ENCODE results near the gene ZCCHC24.

ZCCHC24 gene

GRCh38 chr10:79436850-79437103 is 8.6 kb downstream of the ZCCHC24 start:
- peak overlapping the region; percentile 0 for H4K8ac ChIP-seq (ENCODE audit: low read length)
- no peak overlapping the region for H3K27ac ChIP-seq (ENCODE audit: low read length, poor library complexity, severe bottlenecking)
- peaks cover 62 to 67% of the 10 kb centered on the region in 2 experiments for H3K36me3 ChIP-seq (ENCODE audit: control insufficient read depth in 1 of 2, insufficient read depth in 2 of 2, low read depth in 1 of 2, low read length in 2 of 2)
- no peak overlapping the region for H3K14ac ChIP-seq (ENCODE audit: low read length in 2 of 2)
- H3K4me1 ChIP-seq (ENCODE audit: control insufficient read depth, insufficient read depth, low read depth, low read length) = peaks cover 65% of the 10 kb centered on the region
- H2BK5ac ChIP-seq (ENCODE audit: low read depth, low read length, poor library complexity, severe bottlenecking) = no peak overlapping the region
- H3K4me3 ChIP-seq (ENCODE audit: insufficient read depth in 1 of 2, low read depth in 1 of 2, low read length in 2 of 2) = no peak overlapping the region
- WGBS = 71% methylated on average over 2 of the region's 2 CpGs
- H3K4ac ChIP-seq (ENCODE audit: low read depth in 1 of 2, low read length in 2 of 2) = no peak overlapping the region
- peak overlapping the region; percentile 75 for H3K9ac ChIP-seq (ENCODE audit: low read length)
- H2BK15ac ChIP-seq (ENCODE audit: low read depth, poor library complexity, severe bottlenecking) = no peak overlapping the region
- H3K27me3 ChIP-seq (ENCODE audit: control insufficient read depth in 1 of 2, insufficient read depth in 1 of 2, low read length in 2 of 2) = no peaks in the 10 kb centered on the region
- H3K9me3 ChIP-seq (ENCODE audit: control insufficient read depth, low read length) = no peaks in the 10 kb centered on the region
- H2AFZ ChIP-seq (ENCODE audit: low read depth, low read length) = no peak overlapping the region
- no peak overlapping the region for H2BK120ac ChIP-seq (ENCODE audit: low read depth, low read length)
- H2AK5ac ChIP-seq (ENCODE audit: low read length, severe bottlenecking) = no peak overlapping the region
- H3K18ac ChIP-seq (ENCODE audit: low read depth in 1 of 2, low read length in 2 of 2) = no peak overlapping the region
- no peak overlapping the region for H2BK12ac ChIP-seq (ENCODE audit: low read length in 2 of 2)
- H4K91ac ChIP-seq (ENCODE audit: low read length) = peak overlapping the region; percentile 31
- DNase-seq = no peak
- H3K79me1 ChIP-seq (replicated peaks; ENCODE audit: low read length, poor library complexity, severe bottlenecking) = peaks cover 44% of the 10 kb centered on the region
- H3K4me2 ChIP-seq (ENCODE audit: low read length, poor library complexity, severe bottlenecking) = no peak overlapping the region
- H3K23ac ChIP-seq (ENCODE audit: low read length in 2 of 2) = peak overlapping the region in 1 of 2 experiments; percentile 10

GRCh38 chr10:79436066-79436849 is 9.2 kb downstream of the ZCCHC24 start:
- Histone ChIP-seq H2BK120ac (ENCODE audit: low read depth, low read length) (no peak overlapping the region), H3K36me3 (ENCODE audit: control insufficient read depth in 1 of 2, insufficient read depth in 2 of 2, low read depth in 1 of 2, low read length in 2 of 2) (peaks cover 66 to 67% of the 10 kb centered on the region in 2 experiments), H3K4me2 (ENCODE audit: low read length, poor library complexity, severe bottlenecking) (no peak overlapping the region), H3K4me1 (ENCODE audit: control insufficient read depth, insufficient read depth, low read depth, low read length) (peaks cover 67% of the 10 kb centered on the region), H3K4ac (ENCODE audit: low read depth in 1 of 2, low read length in 2 of 2) (peak overlapping the region; percentile 35 to 77), H3K27ac (ENCODE audit: low read length, poor library complexity, severe bottlenecking) (peak overlapping the region; percentile 73), H3K9ac (ENCODE audit: low read length) (peak overlapping the region; percentile 75), H3K9me3 (ENCODE audit: control insufficient read depth, low read length) (no peaks in the 10 kb centered on the region), H4K91ac (ENCODE audit: low read length) (peak overlapping the region; percentile 89), H3K14ac (ENCODE audit: low read length in 2 of 2) (peak overlapping the region in 1 of 2 experiments; percentile 88), H3K79me1 (replicated peaks; ENCODE audit: low read length, poor library complexity, severe bottlenecking) (peaks cover 42% of the 10 kb centered on the region), H3K23ac (ENCODE audit: low read length in 2 of 2) (peak overlapping the region; percentile 3 to 10), H2BK5ac (ENCODE audit: low read depth, low read length, poor library complexity, severe bottlenecking) (no peak overlapping the region), H2BK12ac (ENCODE audit: low read length in 2 of 2) (peak overlapping the region in 1 of 2 experiments; percentile 85), H2BK15ac (ENCODE audit: low read depth, poor library complexity, severe bottlenecking) (peak overlapping the region; percentile 90), H4K8ac (ENCODE audit: low read length) (peak overlapping the region; percentile 94), H3K4me3 (ENCODE audit: insufficient read depth in 1 of 2, low read depth in 1 of 2, low read length in 2 of 2) (peak overlapping the region in 1 of 2 experiments; percentile 48), H3K18ac (ENCODE audit: low read depth in 1 of 2, low read length in 2 of 2) (peak overlapping the region; percentile 84 to 93), H2AK5ac (ENCODE audit: low read length, severe bottlenecking) (peak overlapping the region; percentile 72), H2AFZ (ENCODE audit: low read depth, low read length) (no peak overlapping the region), H3K27me3 (ENCODE audit: control insufficient read depth in 1 of 2, insufficient read depth in 1 of 2, low read length in 2 of 2) (no peaks in the 10 kb centered on the region)
- 94% methylated on average over 17 of the region's 17 CpGs for WGBS
- DNase-seq = no peak

- Histone ChIP-seq H3K9me3 (ENCODE audit: control insufficient read depth, low read length) (no peaks in the 10 kb centered on the region), H4K8ac (ENCODE audit: low read length) (peak overlapping the region; percentile 94), H3K4me1 (ENCODE audit: control insufficient read depth, insufficient read depth, low read depth, low read length) (peaks cover 65% of the 10 kb centered on the region), H3K14ac (ENCODE audit: low read length in 2 of 2) (peak overlapping the region in 1 of 2 experiments; percentile 88), H3K23ac (ENCODE audit: low read length in 2 of 2) (no peak overlapping the region), H3K4me2 (ENCODE audit: low read length, poor library complexity, severe bottlenecking) (no peak overlapping the region), H3K4ac (ENCODE audit: low read depth in 1 of 2, low read length in 2 of 2) (peak overlapping the region; percentile 77 to 88), H3K27ac (ENCODE audit: low read length, poor library complexity, severe bottlenecking) (peak overlapping the region; percentile 73), H3K18ac (ENCODE audit: low read depth in 1 of 2, low read length in 2 of 2) (peak overlapping the region; percentile 84 to 93), H2BK12ac (ENCODE audit: low read length in 2 of 2) (peak overlapping the region; percentile 75 to 85), H3K79me1 (replicated peaks; ENCODE audit: low read length, poor library complexity, severe bottlenecking) (peaks cover 42% of the 10 kb centered on the region), H2AFZ (ENCODE audit: low read depth, low read length) (no peak overlapping the region), H2AK5ac (ENCODE audit: low read length, severe bottlenecking) (peak overlapping the region; percentile 72), H2BK120ac (ENCODE audit: low read depth, low read length) (peak overlapping the region; percentile 87), H4K91ac (ENCODE audit: low read length) (peak overlapping the region; percentile 89), H3K27me3 (ENCODE audit: control insufficient read depth in 1 of 2, insufficient read depth in 1 of 2, low read length in 2 of 2) (no peaks in the 10 kb centered on the region), H3K36me3 (ENCODE audit: control insufficient read depth in 1 of 2, insufficient read depth in 2 of 2, low read depth in 1 of 2, low read length in 2 of 2) (peaks cover 69 to 72% of the 10 kb centered on the region in 2 experiments), H2BK5ac (ENCODE audit: low read depth, low read length, poor library complexity, severe bottlenecking) (no peak overlapping the region), H3K9ac (ENCODE audit: low read length) (peak overlapping the region; percentile 75), H2BK15ac (ENCODE audit: low read depth, poor library complexity, severe bottlenecking) (peak overlapping the region; percentile 90), H3K4me3 (ENCODE audit: insufficient read depth in 1 of 2, low read depth in 1 of 2, low read length in 2 of 2) (peak overlapping the region in 1 of 2 experiments; percentile 48)
- peak; percentile 29 for DNase-seq
- 35% methylated on average over 14 of the region's 15 CpGs for WGBS
Observed at GRCh38 chr10:79435271-79436065, 10.0 kb downstream of the ZCCHC24 start.

GRCh38 chr10:79434821-79435251 is 10.6 kb downstream of the ZCCHC24 start:
- Histone ChIP-seq H4K91ac (ENCODE audit: low read length) (no peak overlapping the region), H3K4me3 (ENCODE audit: insufficient read depth in 1 of 2, low read depth in 1 of 2, low read length in 2 of 2) (peak overlapping the region in 1 of 2 experiments; percentile 59), H2BK12ac (ENCODE audit: low read length in 2 of 2) (peak overlapping the region in 1 of 2 experiments; percentile 29), H3K23ac (ENCODE audit: low read length in 2 of 2) (no peak overlapping the region), H3K9me3 (ENCODE audit: control insufficient read depth, low read length) (no peaks in the 10 kb centered on the region), H3K27me3 (ENCODE audit: control insufficient read depth in 1 of 2, insufficient read depth in 1 of 2, low read length in 2 of 2) (no peaks in the 10 kb centered on the region), H3K4me2 (ENCODE audit: low read length, poor library complexity, severe bottlenecking) (peak overlapping the region; percentile 5), H3K9ac (ENCODE audit: low read length) (peak overlapping the region; percentile 75), H3K18ac (ENCODE audit: low read depth in 1 of 2, low read length in 2 of 2) (peak overlapping the region in 1 of 2 experiments; percentile 37), H3K79me1 (replicated peaks; ENCODE audit: low read length, poor library complexity, severe bottlenecking) (peaks cover 38% of the 10 kb centered on the region), H2BK5ac (ENCODE audit: low read depth, low read length, poor library complexity, severe bottlenecking) (no peak overlapping the region), H3K4me1 (ENCODE audit: control insufficient read depth, insufficient read depth, low read depth, low read length) (peaks cover 59% of the 10 kb centered on the region), H2AFZ (ENCODE audit: low read depth, low read length) (no peak overlapping the region), H4K8ac (ENCODE audit: low read length) (no peak overlapping the region), H3K36me3 (ENCODE audit: control insufficient read depth in 1 of 2, insufficient read depth in 2 of 2, low read depth in 1 of 2, low read length in 2 of 2) (peaks cover 69 to 72% of the 10 kb centered on the region in 2 experiments), H2BK15ac (ENCODE audit: low read depth, poor library complexity, severe bottlenecking) (peak overlapping the region; percentile 5), H3K14ac (ENCODE audit: low read length in 2 of 2) (no peak overlapping the region), H3K27ac (ENCODE audit: low read length, poor library complexity, severe bottlenecking) (peak overlapping the region; percentile 73), H2AK5ac (ENCODE audit: low read length, severe bottlenecking) (no peak overlapping the region), H2BK120ac (ENCODE audit: low read depth, low read length) (no peak overlapping the region), H3K4ac (ENCODE audit: low read depth in 1 of 2, low read length in 2 of 2) (peak overlapping the region in 1 of 2 experiments; percentile 7)
- peak; percentile 78 for DNase-seq
- 65% methylated on average over 7 of the region's 7 CpGs for WGBS
